IMR-90 (cell line): ENCODE measurements around the gene SPPL3. TPM values are rescaled to one million over a fixed set of nuclear protein-coding genes. Genes with fewer than 3 reads are reported as not detected.

Experiments
- ATAC-seq: fragments of 200-7000 bp; cut with Tn5 transposase; 2 replicates; pipeline ENCODE4 v1.9.1; 2020; ENCODE audit warnings: low read depth, mild to moderate bottlenecking, moderate library complexity
- BruUV-seq: library from RNA; stranded (reverse); fragments of 400-500 nt; replicated peaks from 2 replicates; lab custom pipeline; 2021; lab: Mats Ljungman, UMichigan
- CTCF ChIA-PET: fragments of 300-600 bp; formaldehyde crosslinking; extraction: SDS; loops from one replicate; lab custom pipeline; 2021; ENCODE audit warnings: antibody characterized with exemption; lab: Yijun Ruan, JAX
- POLR2A ChIA-PET: fragments of 300-600 bp; sonication (Branson Sonifier 250); formaldehyde crosslinking; loops from one replicate; lab custom pipeline; 2022; ENCODE audit warnings: antibody characterized with exemption; ENCODE audit not compliant: unreplicated experiment; lab: Charles Lee
- DNase-seq: peaks from one replicate; pipeline ENCODE4 v3.0.0; 2013
- H2AFZ ChIP-seq: replicated peaks from 2 replicates; pipeline ENCODE3; 2013; ENCODE audit warnings: low read length, mild to moderate bottlenecking; ENCODE audit not compliant: poor library complexity
- H2AK5ac ChIP-seq: 2 replicates; pipeline ENCODE4 v1.6.1; 2013; ENCODE audit warnings: low read depth, low read length, inconsistent platforms
- H2AK9ac ChIP-seq: replicated peaks from 2 replicates; pipeline ENCODE3; 2013; ENCODE audit warnings: mild to moderate bottlenecking, low read depth, low read length, moderate library complexity; ENCODE audit not compliant: poor library complexity
- H2BK120ac ChIP-seq: 2 replicates; pipeline ENCODE4 v1.6.1; 2013; ENCODE audit warnings: low read depth, low read length, inconsistent platforms
- H2BK15ac ChIP-seq: 3 replicates; pipeline ENCODE4 v1.6.1; 2013; ENCODE audit warnings: low read depth, low read length, inconsistent platforms
- H2BK20ac ChIP-seq: 2 replicates; pipeline ENCODE4 v1.6.1; 2013; ENCODE audit warnings: low read depth, mild to moderate bottlenecking, inconsistent platforms, low read length, moderate library complexity
- H2BK5ac ChIP-seq: 2 replicates; pipeline ENCODE4 v1.6.1; 2013; ENCODE audit warnings: mild to moderate bottlenecking, low read depth, low read length, inconsistent platforms; ENCODE audit not compliant: poor library complexity, severe bottlenecking
- H3K14ac ChIP-seq: replicated peaks from 2 replicates; pipeline ENCODE4 v1.6.1; 2013; ENCODE audit warnings: low read depth, low read length, inconsistent platforms
- H3K18ac ChIP-seq: 2 replicates; pipeline ENCODE4 v1.6.1; 2013; ENCODE audit warnings: low read depth, low read length, control low read depth
- H3K23ac ChIP-seq: 2 replicates; pipeline ENCODE4 v1.6.1; 2013; ENCODE audit warnings: low read depth, low read length, inconsistent platforms
- H3K27ac ChIP-seq: 2 replicates; pipeline ENCODE4 v1.5.1; 2013; ENCODE audit warnings: mild to moderate bottlenecking, control low read depth, low read length; ENCODE audit not compliant: insufficient read depth
- H3K27me3 ChIP-seq: 2 replicates; pipeline ENCODE4 v1.6.1; 2013; ENCODE audit warnings: low read length; ENCODE audit not compliant: control insufficient read depth, insufficient read depth
- H3K36me3 ChIP-seq: 2 replicates; pipeline ENCODE4 v1.6.1; 2013; ENCODE audit warnings: low read length, mixed read lengths; ENCODE audit not compliant: control insufficient read depth, insufficient read depth
- H3K4ac ChIP-seq: 2 replicates; pipeline ENCODE4 v1.6.1; 2013; ENCODE audit warnings: low read depth, low read length, inconsistent platforms
- H3K4me1 ChIP-seq: 2 replicates; pipeline ENCODE4 v1.6.1; 2013; ENCODE audit warnings: low read length, mixed read lengths; ENCODE audit not compliant: control insufficient read depth, insufficient read depth
- H3K4me2 ChIP-seq: 2 replicates; pipeline ENCODE4 v1.6.1; 2013; ENCODE audit warnings: low read depth, mild to moderate bottlenecking, control low read depth, low read length, moderate library complexity
- H3K4me3 ChIP-seq: 2 replicates; pipeline ENCODE4 v1.5.1; 2013; ENCODE audit warnings: low read depth, mild to moderate bottlenecking, control low read depth, low read length, moderate library complexity; ENCODE audit not compliant: insufficient read depth
- H3K56ac ChIP-seq: 2 replicates; pipeline ENCODE4 v1.6.1; 2013; ENCODE audit warnings: low read length, inconsistent platforms; ENCODE audit not compliant: insufficient read depth; ENCODE audit errors: extremely low read depth
- H3K79me1 ChIP-seq, 2 experiments: 2 replicates each; pipeline ENCODE4 v1.6.1; 2013; ENCODE audit warnings: low read length in 2 of 2, inconsistent platforms in 1 of 2, low read depth in 1 of 2
- H3K9ac ChIP-seq: 2 replicates; pipeline ENCODE4 v1.6.1; 2013; ENCODE audit warnings: low read depth, low read length, control low read depth
- H3K9me1 ChIP-seq: 2 replicates; pipeline ENCODE4 v1.6.1; 2013; ENCODE audit warnings: low read length, inconsistent platforms; ENCODE audit not compliant: insufficient read depth
- H3K9me3 ChIP-seq: 2 replicates; pipeline ENCODE4 v1.6.1; 2013; ENCODE audit warnings: low read length; ENCODE audit not compliant: control insufficient read depth, insufficient read depth
- H4K20me1 ChIP-seq: 2 replicates; pipeline ENCODE4 v1.6.1; 2013; ENCODE audit warnings: low read length, inconsistent platforms; ENCODE audit not compliant: insufficient read depth
- H4K5ac ChIP-seq: 2 replicates; pipeline ENCODE4 v1.6.1; 2013; ENCODE audit warnings: mild to moderate bottlenecking, low read depth, low read length, control low read depth
- H4K8ac ChIP-seq, 2 experiments: 2 replicates each; pipeline ENCODE4 v1.6.1; 2013; ENCODE audit warnings: low read depth in 2 of 2, low read length in 2 of 2, control low read depth in 1 of 2, inconsistent platforms in 1 of 2
- H4K91ac ChIP-seq: 2 replicates; pipeline ENCODE4 v1.6.1; 2013; ENCODE audit warnings: low read depth, low read length, inconsistent platforms; ENCODE audit not compliant: insufficient read depth
- BHLHE40 ChIP-seq: fragments of 150-350 bp; IDR thresholded peaks from 2 replicates; pipeline ENCODE4 v1.6.1; 2016; ENCODE audit warnings: mild to moderate bottlenecking, low read depth, low read length
- CHD1 ChIP-seq: IDR thresholded peaks from 2 replicates; pipeline ENCODE4 v1.6.1; 2012; ENCODE audit warnings: low read depth, low read length, improper control_type of control experiment
- ELK1 ChIP-seq: fragments of 150-350 bp; IDR thresholded peaks from 2 replicates; pipeline ENCODE4 v1.6.1; 2016; ENCODE audit warnings: low read depth, mild to moderate bottlenecking, low read length, moderate library complexity, borderline replicate concordance
- FOS ChIP-seq: fragments of 150-350 bp; IDR thresholded peaks from 2 replicates; pipeline ENCODE4 v1.6.1; 2016; ENCODE audit warnings: low read depth, low read length
- MXI1 ChIP-seq: IDR thresholded peaks from 2 replicates; pipeline ENCODE4 v1.6.1; 2012; ENCODE audit warnings: low read depth, mild to moderate bottlenecking, low read length, moderate library complexity, borderline replicate concordance
- NFE2L2 ChIP-seq: fragments of 150-350 bp; IDR thresholded peaks from 2 replicates; pipeline ENCODE4 v1.6.1; 2016; ENCODE audit warnings: low read depth, mild to moderate bottlenecking, low read length
- RCOR1 ChIP-seq: IDR thresholded peaks from 2 replicates; pipeline ENCODE4 v1.6.1; 2012; ENCODE audit warnings: mild to moderate bottlenecking, low read length, improper control_type of control experiment; ENCODE audit not compliant: insufficient replicate concordance
- RFX5 ChIP-seq: IDR thresholded peaks from 2 replicates; pipeline ENCODE4 v1.8.0; 2012; ENCODE audit warnings: low read depth, mild to moderate bottlenecking, low read length, moderate library complexity
- SMC3 ChIP-seq: fragments of 150-350 bp; IDR thresholded peaks from 2 replicates; pipeline ENCODE4 v1.6.1; 2016; ENCODE audit warnings: low read depth, mild to moderate bottlenecking, antibody characterized with exemption, low read length, moderate library complexity
- USF2 ChIP-seq: fragments of 150-350 bp; IDR thresholded peaks from 2 replicates; pipeline ENCODE4 v1.6.1; 2017; ENCODE audit warnings: mild to moderate bottlenecking, antibody characterized with exemption, low read length, low read depth
- WGBS, 2 experiments: methylation state at CpG; one replicate each; pipeline versions ENCODE4 v1.1.5 to v1.1.7; 2013; ENCODE audit warnings: missing lambda C conversion rate in 2 of 2; ENCODE audit not compliant: insufficient read length in 1 of 2; ENCODE audit errors: extremely low coverage in 2 of 2; 5-methylcytosine and 5-hydroxymethylcytosine counted together
- dilution Hi-C: fragments of 300-500 bp; cut with HindIII; formaldehyde crosslinking; loops from one replicate; pipeline ENCODE4 v1.14.3; 2018; ENCODE audit warnings: low sequenced_read_pairs; ENCODE audit not compliant: unreplicated experiment
- in situ Hi-C: fragments of 300-500 bp; cut with MboI; formaldehyde crosslinking; loops from 3 replicates; pipeline ENCODE4 v1.14.3; 2019; ENCODE audit warnings: low sequenced_read_pairs, inconsistent platforms, mixed read lengths
- intact Hi-C: fragments of 100-400 bp; cut with micrococcal nuclease; formaldehyde crosslinking; loops from 2 replicates; pipeline ENCODE4 v1.10.0; 2022
- polyA plus RNA-seq, 3 experiments: library from polyadenylated mRNA; depleted of rRNA; stranded (reverse); fragments of >200 nt; gene quantifications; 2 replicates each; pipeline ENCODE4 v1.2.3, GENCODE V29; 2012; ENCODE audit warnings: low replicate concordance in 1 of 3
- total RNA-seq: library from RNA; depleted of rRNA; stranded (reverse); fragments of >200 nt; gene quantifications from 2 replicates; pipeline ENCODE4 v1.2.3, GENCODE V29; 2012

The SPPL3 gene
- total and polyA plus RNA-seq, 2 of the 4 experiments (the other 2 are of a cell fraction) = 1.6 to 18.0 TPM

GRCh38 chr12:120720234-120720986 is 183.7 kb downstream of the SPPL3 start:
- Histone ChIP-seq H3K9me1 (peaks cover 15% of the 10 kb centered on the region), H2AFZ (no peak overlapping the region), H3K79me1 (peaks cover 19 to 34% of the 10 kb centered on the region in 2 experiments; a peak in 3 of 4 replicates), H3K56ac (no peak overlapping the region), H2BK120ac (no peak overlapping the region), H3K9ac (no peak overlapping the region), H3K18ac (no peak overlapping the region), H3K27me3 (no peaks in the 10 kb centered on the region), H2BK20ac (no peak overlapping the region), H2AK5ac (no peak overlapping the region), H2BK15ac (no peak overlapping the region), H3K9me3 (no peaks in the 10 kb centered on the region), H2AK9ac (no peak overlapping the region), H4K91ac (no peak overlapping the region), H2BK5ac (no peak overlapping the region), H3K4me3 (no peak overlapping the region), H4K20me1 (no peaks in the 10 kb centered on the region), H3K23ac (no peak overlapping the region), H3K27ac (no peak overlapping the region), H3K4me1 (peaks cover 13% of the 10 kb centered on the region; the same call in 1 of the 2 replicates), H3K4me2 (no peak overlapping the region; the same call in 1 of the 2 replicates), H4K8ac (no peak overlapping the region), H3K4ac (no peak overlapping the region), H3K14ac (no peak overlapping the region), H3K36me3 (peaks cover 43% of the 10 kb centered on the region), H4K5ac (no peak overlapping the region)
- ChIA-PET POLR2A (no interaction called here), CTCF (interaction anchor here (0.5 to 0.9 kb wide), 4 partner anchors 137 to 251 kb away, joined by 3 to 5 read pairs (median 4); no protein-coding TSS in a partner anchor)
- DNase-seq (peak; percentile 71), ATAC-seq (peak; percentile 74)
- BruUV-seq = no TSS peak
- TF ChIP-seq FOS = no peak
- no peak for TF ChIP-seq BHLHE40
- no peak for TF ChIP-seq USF2
- no peak for TF ChIP-seq CHD1
- TF ChIP-seq RFX5 = no peak
- no peak for TF ChIP-seq MXI1
- no peak for TF ChIP-seq ELK1
- no peak; the same call in 1 of the 2 replicates for TF ChIP-seq NFE2L2
- no peak for TF ChIP-seq RCOR1
- no peak for TF ChIP-seq SMC3
- dilution Hi-C loops = no loop called here
- intact Hi-C loops = no loop called here
- in situ Hi-C loops = no loop called here
- 100% methylated on average over 1 of the region's 7 CpGs; no CpG with 5 or more reads in 1 of the 2 experiments for WGBS, 2 experiments
